Activated CD8-positive, alpha-beta T cell treated with anti-CD3 and anti-CD28 coated beads for 36 hours (primary cell): ENCODE data around the gene ADGRG2. TPM values are rescaled to one million over a fixed set of nuclear protein-coding genes. Genes with fewer than 3 reads are reported as not detected.

Experiments used
- ATAC-seq: fragments of 200-7000 bp; cut with Tn5 transposase; one replicate; pipeline ENCODE4 v1.10.0; 2021; ENCODE audit warnings: mild to moderate bottlenecking, moderate library complexity
- CTCF ChIA-PET: fragments of 350-600 bp; sonication (Branson Sonifier 250); formaldehyde crosslinking; loops from one replicate; lab custom pipeline; 2021; ENCODE audit warnings: antibody characterized with exemption; lab: Charles Lee
- POLR2A ChIA-PET: fragments of 350-600 bp; sonication (Branson Sonifier 250); formaldehyde crosslinking; loops from one replicate; lab custom pipeline; 2021; ENCODE audit warnings: antibody characterized with exemption; lab: Charles Lee
- DNase-seq: peaks from one replicate; pipeline ENCODE4 v3.0.0-alpha.2; 2020
- H3K27ac Mint-ChIP-seq: one replicate; pipeline ENCODE4 v1.8.0; 2021; ENCODE audit warnings: mild to moderate bottlenecking, mixed read lengths
- H3K27me3 Mint-ChIP-seq: one replicate; pipeline ENCODE4 v1.8.0; 2021; ENCODE audit warnings: mixed read lengths
- H3K36me3 Mint-ChIP-seq: one replicate; pipeline ENCODE4 v1.8.0; 2021; ENCODE audit warnings: low read depth, mixed read lengths
- H3K4me1 Mint-ChIP-seq: one replicate; pipeline ENCODE4 v1.8.0; 2021; ENCODE audit warnings: low read depth, mixed read lengths
- H3K4me3 Mint-ChIP-seq: one replicate; pipeline ENCODE4 v1.8.0; 2021; ENCODE audit warnings: mild to moderate bottlenecking, moderate library complexity, mixed read lengths
- H3K9me3 Mint-ChIP-seq: one replicate; pipeline ENCODE4 v1.8.0; 2021; ENCODE audit warnings: mixed read lengths
- CTCF ChIP-seq: fragments of 200-600 bp; IDR thresholded peaks from one replicate; pipeline ENCODE4 v1.8.0; 2022; ENCODE audit warnings: antibody characterized with exemption, mild to moderate bottlenecking
- intact Hi-C: fragments of 100-400 bp; cut with micrococcal nuclease; formaldehyde crosslinking; loops from one replicate; pipeline ENCODE4 v1.10.0; 2022
- total RNA-seq, 2 experiments: library from RNA; stranded (reverse); gene quantifications; one replicate each; pipeline ENCODE4 v1.2.3, GENCODE V29; 2021

ADGRG2 gene
- total RNA-seq, 2 experiments from 2014 or later: not detected

- Mint-ChIP-seq H3K36me3 (no peaks in the 10 kb centered on the region), H3K27ac (no peak overlapping the region), H3K27me3 (no peaks in the 10 kb centered on the region), H3K9me3 (no peaks in the 10 kb centered on the region), H3K4me3 (no peak overlapping the region), H3K4me1 (no peaks in the 10 kb centered on the region)
- POLR2A ChIA-PET: interaction anchor here (0.6 kb wide), 1 partner anchor 1867 kb away, joined by 3 read pairs; no protein-coding TSS in a partner anchor
- intact Hi-C loops: no loop called here
- ATAC-seq: no peak
- no peak for DNase-seq
- CTCF ChIA-PET: no interaction called here
- TF ChIP-seq CTCF: no peak
These were observed 88.2 kb downstream of the ADGRG2 start for GRCh38 chrX:19034025-19034424.

GRCh38 chrX:19030805-19031204 lies 91.5 kb downstream of the ADGRG2 start:
- H3K27me3 Mint-ChIP-seq: no peaks in the 10 kb centered on the region
- no peak overlapping the region for H3K27ac Mint-ChIP-seq
- DNase-seq (no peak), ATAC-seq (no peak)
- H3K36me3 Mint-ChIP-seq: no peaks in the 10 kb centered on the region
- H3K4me3 Mint-ChIP-seq: no peak overlapping the region
- TF ChIP-seq CTCF: no peak
- H3K9me3 Mint-ChIP-seq: no peaks in the 10 kb centered on the region
- POLR2A ChIA-PET: no interaction called here
- no peaks in the 10 kb centered on the region for H3K4me1 Mint-ChIP-seq
- intact Hi-C loops: no loop called here
- CTCF ChIA-PET: interaction anchor here (1.0 kb wide), 1 partner anchor 10 kb away, joined by 6 read pairs; no protein-coding TSS in a partner anchor

- Mint-ChIP-seq H3K36me3 (no peaks in the 10 kb centered on the region), H3K4me3 (no peak overlapping the region), H3K27ac (no peak overlapping the region), H3K4me1 (no peaks in the 10 kb centered on the region), H3K27me3 (no peaks in the 10 kb centered on the region), H3K9me3 (no peaks in the 10 kb centered on the region)
- ChIA-PET CTCF (no interaction called here), POLR2A (no interaction called here)
- intact Hi-C loops: no loop called here
- ATAC-seq: no peak
- no peak for DNase-seq
- TF ChIP-seq CTCF: no peak
These were observed 93.7 kb downstream of the ADGRG2 start for GRCh38 chrX:19028560-19028959.

GRCh38 chrX:19024366-19024765 lies 97.9 kb downstream of the ADGRG2 start:
- H3K4me1 Mint-ChIP-seq: no peaks in the 10 kb centered on the region
- H3K27ac Mint-ChIP-seq: no peak overlapping the region
- POLR2A ChIA-PET: interaction anchor here (0.6 kb wide), 1 partner anchor 186 kb away, joined by 3 read pairs; no protein-coding TSS in a partner anchor
- H3K36me3 Mint-ChIP-seq: no peaks in the 10 kb centered on the region
- no peaks in the 10 kb centered on the region for H3K27me3 Mint-ChIP-seq
- no peak for ATAC-seq
- intact Hi-C loops: no loop called here
- CTCF ChIA-PET: no interaction called here
- TF ChIP-seq CTCF: no peak
- H3K9me3 Mint-ChIP-seq: no peaks in the 10 kb centered on the region
- H3K4me3 Mint-ChIP-seq: no peak overlapping the region
- no peak for DNase-seq

GRCh38 chrX:19019996-19020395 lies 102.3 kb downstream of the ADGRG2 start:
- DNase-seq: no peak
- CTCF ChIA-PET: no interaction called here
- ATAC-seq: no peak
- intact Hi-C loops: no loop called here
- no peaks in the 10 kb centered on the region for H3K4me1 Mint-ChIP-seq
- H3K27me3 Mint-ChIP-seq: no peaks in the 10 kb centered on the region
- no peaks in the 10 kb centered on the region for H3K9me3 Mint-ChIP-seq
- H3K36me3 Mint-ChIP-seq: no peaks in the 10 kb centered on the region
- H3K4me3 Mint-ChIP-seq: no peak overlapping the region
- POLR2A ChIA-PET: no interaction called here
- no peak for TF ChIP-seq CTCF
- H3K27ac Mint-ChIP-seq: no peak overlapping the region
